GM12874 (cell line): ENCODE results near the gene MACROD2.

Experiments used
- TF ChIP-seq, protein P1 (sequence below): IDR thresholded peaks from 2 replicates; pipeline ENCODE4 v1.5.1; 2011; ENCODE audit warnings: low read depth, mild to moderate bottlenecking, control low read depth, low read length, moderate library complexity; ENCODE audit not compliant: insufficient read depth

MACROD2 gene

DNA sequence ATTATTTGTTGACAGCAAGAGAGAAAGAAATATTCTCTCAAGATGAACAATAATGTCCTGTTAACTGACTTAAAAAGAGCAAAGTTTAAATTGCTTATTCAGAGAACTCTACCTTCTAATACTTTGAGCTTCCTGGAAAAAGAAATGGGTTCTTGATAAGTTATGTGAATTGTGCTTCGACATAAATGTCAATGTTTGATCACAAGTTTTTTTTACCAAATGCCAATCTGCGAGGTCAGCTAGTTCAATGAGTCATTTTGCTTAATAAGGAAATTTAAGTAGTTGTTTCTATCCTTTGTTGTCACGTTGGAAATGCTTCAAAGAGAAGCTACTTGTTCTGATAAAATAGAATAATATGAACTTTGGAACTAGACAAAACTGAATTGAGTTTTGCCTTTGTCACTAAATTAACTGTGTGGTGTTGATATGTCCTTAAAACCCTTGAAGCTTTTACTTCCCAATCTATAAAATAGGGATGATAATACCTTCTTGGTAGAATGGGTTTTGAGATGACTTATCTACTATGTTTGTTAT is 984.2 kb downstream of the MACROD2 start:
- TF ChIP-seq, protein P1, sequence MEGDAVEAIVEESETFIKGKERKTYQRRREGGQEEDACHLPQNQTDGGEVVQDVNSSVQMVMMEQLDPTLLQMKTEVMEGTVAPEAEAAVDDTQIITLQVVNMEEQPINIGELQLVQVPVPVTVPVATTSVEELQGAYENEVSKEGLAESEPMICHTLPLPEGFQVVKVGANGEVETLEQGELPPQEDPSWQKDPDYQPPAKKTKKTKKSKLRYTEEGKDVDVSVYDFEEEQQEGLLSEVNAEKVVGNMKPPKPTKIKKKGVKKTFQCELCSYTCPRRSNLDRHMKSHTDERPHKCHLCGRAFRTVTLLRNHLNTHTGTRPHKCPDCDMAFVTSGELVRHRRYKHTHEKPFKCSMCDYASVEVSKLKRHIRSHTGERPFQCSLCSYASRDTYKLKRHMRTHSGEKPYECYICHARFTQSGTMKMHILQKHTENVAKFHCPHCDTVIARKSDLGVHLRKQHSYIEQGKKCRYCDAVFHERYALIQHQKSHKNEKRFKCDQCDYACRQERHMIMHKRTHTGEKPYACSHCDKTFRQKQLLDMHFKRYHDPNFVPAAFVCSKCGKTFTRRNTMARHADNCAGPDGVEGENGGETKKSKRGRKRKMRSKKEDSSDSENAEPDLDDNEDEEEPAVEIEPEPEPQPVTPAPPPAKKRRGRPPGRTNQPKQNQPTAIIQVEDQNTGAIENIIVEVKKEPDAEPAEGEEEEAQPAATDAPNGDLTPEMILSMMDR, result no peak

DNA sequence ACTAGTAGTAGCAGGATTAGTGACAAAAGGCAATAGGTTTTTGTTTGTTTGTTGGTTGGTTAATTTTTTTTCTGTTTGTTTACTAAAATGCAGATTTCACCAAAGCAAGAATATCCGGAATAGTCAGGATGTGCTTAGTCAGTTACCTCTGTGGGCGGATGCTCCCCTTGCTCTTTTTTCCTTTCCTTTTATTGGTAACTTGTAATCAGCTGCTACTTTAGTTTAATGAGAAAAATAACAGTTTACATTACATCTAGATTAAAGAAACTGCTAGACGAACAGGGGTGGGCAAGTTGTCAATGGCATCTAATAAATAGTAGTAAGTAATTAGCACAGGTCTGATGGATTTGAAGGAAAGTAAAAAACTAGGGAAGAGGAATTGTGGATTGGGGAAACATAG is 989.0 kb downstream of the MACROD2 start:
- TF ChIP-seq, protein P1, result no peak

DNA sequence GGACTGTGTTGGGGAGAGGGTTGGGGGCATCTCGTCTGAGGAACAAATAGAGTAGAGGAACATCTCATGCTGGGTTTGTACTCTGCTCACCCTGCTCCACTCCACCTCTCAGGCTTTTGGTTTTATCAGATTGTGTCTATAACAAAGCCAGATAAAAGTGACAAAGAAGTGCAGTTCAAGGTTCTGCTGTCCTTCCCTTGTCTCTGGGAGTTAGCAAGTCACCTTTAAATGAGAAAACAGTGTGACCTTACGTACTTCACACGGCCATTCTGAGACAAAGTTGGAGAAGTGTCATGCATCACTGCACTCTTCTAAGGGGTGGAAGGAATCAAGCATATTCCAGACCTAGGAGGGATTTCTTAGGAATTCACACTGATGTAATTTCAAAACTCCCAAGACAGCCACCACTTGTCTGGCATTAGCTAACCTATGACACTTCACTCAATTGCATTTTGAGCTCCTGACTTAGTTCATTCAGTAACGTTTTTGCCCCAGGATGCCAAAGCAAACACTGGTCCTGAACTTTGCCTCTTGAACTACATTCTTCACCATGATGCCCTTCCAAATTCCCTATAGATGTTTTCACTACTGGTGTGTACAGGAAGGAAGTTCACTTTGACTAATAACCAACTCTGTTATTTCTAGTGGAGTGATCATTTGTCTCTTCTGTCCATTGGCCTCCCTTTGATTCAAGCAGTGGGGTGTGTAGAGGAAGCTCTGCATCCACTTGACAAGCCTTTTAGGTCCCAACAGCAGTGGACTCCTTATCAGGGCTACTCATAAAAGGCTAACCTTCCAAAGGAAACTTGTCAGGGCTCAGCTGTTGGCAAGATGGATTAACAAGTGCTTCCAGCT is 989.7 kb downstream of the MACROD2 start:
- TF ChIP-seq, protein P1, result no peak

DNA sequence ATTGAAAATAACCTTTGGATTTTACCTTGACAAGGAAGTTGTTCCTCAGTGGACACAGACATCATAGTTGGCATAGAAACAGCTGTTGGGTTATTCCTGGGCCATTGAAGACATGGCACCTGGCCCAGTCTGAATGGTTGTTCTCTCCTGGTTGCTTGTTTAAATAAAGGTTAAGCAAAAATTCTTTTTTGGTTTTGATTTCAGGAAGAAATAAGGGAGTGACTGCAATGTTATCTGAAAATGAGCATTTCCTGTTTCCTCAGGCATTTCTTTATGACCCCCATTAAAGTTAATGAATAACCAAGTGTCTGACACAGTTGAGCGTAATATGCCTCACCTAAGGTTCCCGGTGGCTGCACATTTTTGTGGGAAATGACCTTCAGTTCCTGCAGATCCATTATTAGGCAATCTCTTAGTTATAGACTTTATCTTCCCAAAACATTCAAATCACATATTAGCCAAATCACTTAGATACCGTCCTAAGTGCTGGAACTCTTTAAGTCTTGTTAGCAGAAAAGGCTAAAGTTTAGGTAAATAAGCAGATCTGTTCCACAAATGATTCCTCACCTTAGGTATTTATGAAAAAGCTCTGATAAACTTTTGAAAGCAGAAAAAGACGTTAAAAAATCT is 990.8 kb downstream of the MACROD2 start:
- TF ChIP-seq, protein P1, result no peak

DNA sequence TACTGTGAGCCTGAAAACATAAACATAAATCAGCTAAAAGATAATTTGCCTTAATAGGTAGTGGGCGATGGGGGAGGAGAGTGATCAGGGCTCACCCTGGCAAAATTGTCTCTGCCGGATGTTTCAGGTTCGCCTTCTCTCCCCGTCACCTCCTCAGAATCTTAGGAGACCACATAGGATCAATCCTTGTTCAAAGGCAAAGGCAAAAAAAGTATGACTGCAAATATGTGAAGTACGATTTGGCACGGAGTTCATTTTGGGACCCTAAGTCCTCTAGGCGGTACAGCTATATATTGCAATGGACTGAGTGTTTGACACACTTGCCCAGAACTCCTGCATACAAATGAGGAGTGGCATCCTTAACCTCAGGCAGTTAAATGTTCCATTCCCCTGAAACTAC is 991.3 kb downstream of the MACROD2 start:
- TF ChIP-seq, protein P1, result no peak

DNA sequence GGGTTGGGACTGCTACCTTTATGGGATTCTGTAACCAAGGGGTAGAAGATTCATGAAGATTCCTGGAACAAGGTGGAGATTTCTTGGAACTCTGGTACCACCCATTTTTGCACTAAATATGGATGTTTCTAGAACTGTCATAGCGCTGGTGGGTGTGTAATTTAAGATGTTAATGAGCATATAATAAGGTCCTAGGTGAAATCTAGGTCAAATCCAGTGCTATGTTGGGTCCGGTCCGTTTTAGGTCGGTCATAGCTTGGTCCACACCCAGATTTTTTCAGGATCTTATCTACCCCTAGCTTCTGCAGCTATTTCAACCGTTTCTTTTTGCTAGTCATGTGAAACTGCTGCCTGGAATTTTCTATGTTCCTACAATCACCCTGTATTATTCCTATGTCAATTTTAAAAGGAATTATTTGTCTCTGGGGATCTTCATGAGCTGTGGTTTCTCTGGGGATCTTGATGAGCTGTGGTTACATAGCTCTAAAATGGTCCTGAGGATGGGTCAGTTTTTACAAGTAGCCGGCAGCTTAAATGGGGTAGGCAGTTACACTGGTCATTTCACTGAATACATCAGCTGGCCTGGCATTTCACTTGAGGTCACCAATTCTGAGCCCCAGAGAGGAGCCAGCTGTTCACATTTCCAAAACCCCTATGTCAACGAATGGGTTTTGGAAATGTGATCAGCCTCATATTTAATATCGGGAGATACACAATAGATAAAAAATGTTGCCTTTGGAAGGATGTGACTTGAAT is 994.4 kb downstream of the MACROD2 start:
- TF ChIP-seq, protein P1, result no peak

DNA sequence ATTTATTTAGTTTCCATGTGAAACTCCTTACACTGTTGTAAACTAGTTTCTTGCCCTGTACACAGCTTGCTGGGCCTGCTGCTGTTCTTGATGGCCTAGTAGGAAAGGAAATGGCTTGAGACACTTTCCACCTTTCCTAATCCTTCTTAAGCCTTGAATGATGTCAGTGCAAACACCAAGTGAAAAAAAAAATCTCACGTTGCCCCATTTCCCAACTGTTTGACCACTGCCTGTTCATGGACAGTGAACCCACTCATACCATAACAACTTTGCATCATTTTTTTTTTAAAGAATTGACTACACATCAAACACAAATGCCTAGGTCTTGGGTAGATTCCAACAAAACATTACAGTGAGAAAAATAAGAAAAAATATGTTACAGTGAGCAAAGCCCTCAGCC is 995.7 kb downstream of the MACROD2 start:
- TF ChIP-seq, protein P1, result no peak
